ENCODE data around the gene STIMATE.
A peak's percentile ranks its signal among the peaks of the same experiment; 100 is the strongest.

The STIMATE gene

GRCh38 chr3:52788890-52789745 lies 108.2 kb downstream of the STIMATE start:
- Histone ChIP-seq H3K36me3 (ENCODE audit: control insufficient read depth, insufficient read depth, low read length, severe bottlenecking) (peaks cover 3% of the 10 kb centered on the region), H3K9me3 (ENCODE audit: control insufficient read depth, low read length) (no peaks in the 10 kb centered on the region), H3K4me1 (ENCODE audit: control insufficient read depth, insufficient read depth, low read length) (peaks cover 6% of the 10 kb centered on the region), H3K4me3 (ENCODE audit: low read length) (peak overlapping the region; percentile 73), H3K9ac (ENCODE audit: low read length) (peak overlapping the region; percentile 78), H3K27me3 (replicated peaks; ENCODE audit: control insufficient read depth, insufficient read depth, low read length) (peaks cover 8% of the 10 kb centered on the region)
- no peak for DNase-seq (ENCODE audit: low read depth)

- Histone ChIP-seq H3K9ac (ENCODE audit: low read length) (peak overlapping the region; percentile 78), H3K36me3 (ENCODE audit: control insufficient read depth, insufficient read depth, low read length, severe bottlenecking) (peaks cover 3% of the 10 kb centered on the region), H3K27me3 (replicated peaks; ENCODE audit: control insufficient read depth, insufficient read depth, low read length) (peaks cover 18% of the 10 kb centered on the region), H3K4me3 (ENCODE audit: low read length) (peak overlapping the region; percentile 73), H3K9me3 (ENCODE audit: control insufficient read depth, low read length) (no peaks in the 10 kb centered on the region), H3K4me1 (ENCODE audit: control insufficient read depth, insufficient read depth, low read length) (peaks cover 6% of the 10 kb centered on the region)
- no peak for DNase-seq (ENCODE audit: low read depth)
These were observed 109.4 kb downstream of the STIMATE start for GRCh38 chr3:52787672-52788625.

- H3K9ac ChIP-seq (ENCODE audit: low read length) = no peak overlapping the region
- no peak overlapping the region for H3K4me3 ChIP-seq (ENCODE audit: low read length)
- no peak for DNase-seq (ENCODE audit: low read depth)
- H3K9me3 ChIP-seq (ENCODE audit: control insufficient read depth, low read length) = no peaks in the 10 kb centered on the region
- peaks cover 6% of the 10 kb centered on the region for H3K4me1 ChIP-seq (ENCODE audit: control insufficient read depth, insufficient read depth, low read length)
- peaks cover 3% of the 10 kb centered on the region for H3K36me3 ChIP-seq (ENCODE audit: control insufficient read depth, insufficient read depth, low read length, severe bottlenecking)
- H3K27me3 ChIP-seq (replicated peaks; ENCODE audit: control insufficient read depth, insufficient read depth, low read length) = peaks cover 25% of the 10 kb centered on the region
These were observed 110.1 kb downstream of the STIMATE start for GRCh38 chr3:52787246-52787645.
